Measurements from ENCODE around the gene AIP. TPM values are rescaled to one million over a fixed set of nuclear protein-coding genes. Genes with fewer than 3 reads are reported as not detected.

Gene AIP
- polyA plus RNA-seq, 3 donors: 76.7 to 132 (median 99.3) TPM

GRCh38 chr11:67501854-67502253, 19.0 kb downstream of the AIP start:
- peaks cover 38% of the 10 kb centered on the region for H3K4me1 Mint-ChIP-seq
- Histone ChIP-seq H3K9me3 (replicated peaks in 1 of 2; ENCODE audit: control insufficient read depth in 1 of 2, insufficient read depth in 1 of 2, low read length in 2 of 2) (no peaks in the 10 kb centered on the region), H3K36me3 (replicated peaks in 1 of 2; ENCODE audit: control insufficient read depth in 1 of 2, insufficient read depth in 2 of 2, low read length in 2 of 2) (peaks cover 54 to 55% of the 10 kb centered on the region in 2 donors), H3K4me2 (replicated peaks; ENCODE audit: extremely low read depth, low read length, poor library complexity, severe bottlenecking) (no peak overlapping the region), H3K9ac (ENCODE audit: insufficient read depth, low read length, poor library complexity, severe bottlenecking) (no peak overlapping the region), H4K20me1 (ENCODE audit: insufficient read depth, low read length) (peaks cover 79% of the 10 kb centered on the region), H3K27me3 (ENCODE audit: control insufficient read depth in 2 of 2, insufficient read depth in 2 of 2, low read length in 2 of 2) (no peaks in the 10 kb centered on the region), H3K4me3 (replicated peaks in 1 of 3; ENCODE audit: low read depth in 2 of 3, low read length in 3 of 3) (no peak overlapping the region), H3K4me1 (ENCODE audit: control insufficient read depth in 1 of 2, insufficient read depth in 2 of 2, low read length in 2 of 2) (peaks cover 47 to 57% of the 10 kb centered on the region in 2 donors), H3K27ac (ENCODE audit: low read depth in 1 of 2, low read length in 2 of 2) (peak overlapping the region in 1 of 2 donors; percentile 68), H2AFZ (ENCODE audit: insufficient read depth, low read depth, low read length, poor library complexity, severe bottlenecking) (no peak overlapping the region), H3K79me2 (ENCODE audit: insufficient read depth, low read length) (peaks cover 45% of the 10 kb centered on the region)
- intact Hi-C loops (cut with micrococcal nuclease): loop anchor here (5.0 to 10.0 kb wide), 2 partner anchors 35 to 227 kb away; partner anchors contain the start of gene TMEM134 (in 1 of the 2)
- 97% methylated on average over 18 of the region's 18 CpGs for WGBS (ENCODE audit: insufficient coverage)
- peaks cover 0 to 1% (median 0%) of the 10 kb centered on the region in 7 donors for H3K9me3 Mint-ChIP-seq
- H3K27ac Mint-ChIP-seq: peak overlapping the region in 1 of 7 donors; percentile 75
- peaks cover 56 to 72% of the 10 kb centered on the region in 2 donors for H3K36me3 Mint-ChIP-seq
- peaks cover 0 to 8% (median 0%) of the 10 kb centered on the region in 3 donors for H3K27me3 Mint-ChIP-seq (ENCODE audit: low read depth in 3 of 3)
- TF ChIP-seq, protein P1, sequence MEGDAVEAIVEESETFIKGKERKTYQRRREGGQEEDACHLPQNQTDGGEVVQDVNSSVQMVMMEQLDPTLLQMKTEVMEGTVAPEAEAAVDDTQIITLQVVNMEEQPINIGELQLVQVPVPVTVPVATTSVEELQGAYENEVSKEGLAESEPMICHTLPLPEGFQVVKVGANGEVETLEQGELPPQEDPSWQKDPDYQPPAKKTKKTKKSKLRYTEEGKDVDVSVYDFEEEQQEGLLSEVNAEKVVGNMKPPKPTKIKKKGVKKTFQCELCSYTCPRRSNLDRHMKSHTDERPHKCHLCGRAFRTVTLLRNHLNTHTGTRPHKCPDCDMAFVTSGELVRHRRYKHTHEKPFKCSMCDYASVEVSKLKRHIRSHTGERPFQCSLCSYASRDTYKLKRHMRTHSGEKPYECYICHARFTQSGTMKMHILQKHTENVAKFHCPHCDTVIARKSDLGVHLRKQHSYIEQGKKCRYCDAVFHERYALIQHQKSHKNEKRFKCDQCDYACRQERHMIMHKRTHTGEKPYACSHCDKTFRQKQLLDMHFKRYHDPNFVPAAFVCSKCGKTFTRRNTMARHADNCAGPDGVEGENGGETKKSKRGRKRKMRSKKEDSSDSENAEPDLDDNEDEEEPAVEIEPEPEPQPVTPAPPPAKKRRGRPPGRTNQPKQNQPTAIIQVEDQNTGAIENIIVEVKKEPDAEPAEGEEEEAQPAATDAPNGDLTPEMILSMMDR (IDR thresholded peaks at IDR 0.05): no peak
- H3K4me3 Mint-ChIP-seq: no peak overlapping the region
- no peak for DNase-seq

DNA sequence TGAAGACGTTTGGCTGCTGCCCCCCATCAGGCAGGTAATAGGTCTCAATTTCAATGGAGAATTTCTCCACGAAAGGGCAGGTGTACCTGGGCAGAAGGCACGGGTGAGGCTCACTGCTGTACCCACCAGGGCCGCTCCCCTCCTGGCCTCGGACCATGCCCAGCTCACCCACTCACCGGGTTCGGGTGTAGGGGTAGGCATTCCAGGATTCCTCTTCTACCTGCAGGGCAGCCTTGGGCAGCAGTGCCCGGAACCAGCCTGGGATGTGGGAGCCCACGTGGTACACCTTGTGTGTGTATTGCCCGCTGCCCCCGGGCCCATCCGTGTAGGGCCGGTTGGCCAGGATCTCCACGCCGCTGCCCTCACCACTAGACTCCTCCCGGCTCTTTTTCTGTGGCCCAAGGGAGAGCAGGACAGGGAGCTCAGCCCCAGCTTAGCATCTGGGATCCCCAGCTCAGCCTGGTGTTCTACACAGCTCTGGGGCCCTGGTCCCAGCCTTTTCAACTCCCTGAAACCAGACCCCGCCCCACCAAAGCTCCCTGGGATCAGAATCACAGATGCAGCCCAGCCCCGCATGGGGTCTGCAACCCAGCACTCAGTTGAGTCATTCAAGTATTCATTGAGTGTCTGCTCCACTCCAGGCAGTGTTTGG, 19.6 kb downstream of the AIP start:
- peaks cover 48 to 49% of the 10 kb centered on the region in 2 donors for H3K36me3 ChIP-seq (replicated peaks in 1 of 2; ENCODE audit: control insufficient read depth in 1 of 2, insufficient read depth in 2 of 2, low read length in 2 of 2)
- H3K4me3 Mint-ChIP-seq: no peak overlapping the region
- peaks cover 41% of the 10 kb centered on the region for H3K4me1 Mint-ChIP-seq
- peaks cover 79% of the 10 kb centered on the region for H4K20me1 ChIP-seq (ENCODE audit: insufficient read depth, low read length)
- H3K27me3 ChIP-seq (ENCODE audit: control insufficient read depth in 2 of 2, insufficient read depth in 2 of 2, low read length in 2 of 2): no peaks in the 10 kb centered on the region
- peaks cover 0 to 8% (median 0%) of the 10 kb centered on the region in 3 donors for H3K27me3 Mint-ChIP-seq (ENCODE audit: low read depth in 3 of 3)
- H2AFZ ChIP-seq (ENCODE audit: insufficient read depth, low read depth, low read length, poor library complexity, severe bottlenecking): no peak overlapping the region
- no peak overlapping the region for H3K9ac ChIP-seq (ENCODE audit: insufficient read depth, low read length, poor library complexity, severe bottlenecking)
- no peak for DNase-seq
- H3K9me3 Mint-ChIP-seq: peaks cover 0 to 1% (median 0%) of the 10 kb centered on the region in 7 donors
- H3K4me1 ChIP-seq (ENCODE audit: control insufficient read depth in 1 of 2, insufficient read depth in 2 of 2, low read length in 2 of 2): peaks cover 53 to 63% of the 10 kb centered on the region in 2 donors
- no peak overlapping the region for H3K4me3 ChIP-seq (replicated peaks in 1 of 3; ENCODE audit: low read depth in 2 of 3, low read length in 3 of 3)
- peaks cover 54 to 71% of the 10 kb centered on the region in 2 donors for H3K36me3 Mint-ChIP-seq
- no peak overlapping the region for H3K27ac ChIP-seq (ENCODE audit: low read depth in 1 of 2, low read length in 2 of 2)
- 100% methylated on average over 7 of the region's 18 CpGs for WGBS (ENCODE audit: insufficient coverage)
- H3K9me3 ChIP-seq (replicated peaks in 1 of 2; ENCODE audit: control insufficient read depth in 1 of 2, insufficient read depth in 1 of 2, low read length in 2 of 2): no peaks in the 10 kb centered on the region
- peaks cover 51% of the 10 kb centered on the region for H3K79me2 ChIP-seq (ENCODE audit: insufficient read depth, low read length)
- TF ChIP-seq, protein P1 (IDR thresholded peaks at IDR 0.05): no peak
- no peak overlapping the region for H3K4me2 ChIP-seq (replicated peaks; ENCODE audit: extremely low read depth, low read length, poor library complexity, severe bottlenecking)
- H3K27ac Mint-ChIP-seq: peak overlapping the region in 1 of 7 donors; percentile 6
- intact Hi-C loops (cut with micrococcal nuclease): loop anchor here (5.0 to 10.0 kb wide), 2 partner anchors 35 to 228 kb away; partner anchors contain the start of gene TMEM134 (in 1 of the 2)
